ENCODE measurements around the gene FZD7. TPM values are rescaled to one million over a fixed set of nuclear protein-coding genes. Genes with fewer than 3 reads are reported as not detected.
A peak's percentile ranks its signal among the peaks of the same experiment; 100 is the strongest.

The FZD7 gene
- total RNA-seq, result 9.8 and 22.7 TPM in 2 replicates
- polyA plus RNA-seq (2012), result 12.6 TPM

DNA sequence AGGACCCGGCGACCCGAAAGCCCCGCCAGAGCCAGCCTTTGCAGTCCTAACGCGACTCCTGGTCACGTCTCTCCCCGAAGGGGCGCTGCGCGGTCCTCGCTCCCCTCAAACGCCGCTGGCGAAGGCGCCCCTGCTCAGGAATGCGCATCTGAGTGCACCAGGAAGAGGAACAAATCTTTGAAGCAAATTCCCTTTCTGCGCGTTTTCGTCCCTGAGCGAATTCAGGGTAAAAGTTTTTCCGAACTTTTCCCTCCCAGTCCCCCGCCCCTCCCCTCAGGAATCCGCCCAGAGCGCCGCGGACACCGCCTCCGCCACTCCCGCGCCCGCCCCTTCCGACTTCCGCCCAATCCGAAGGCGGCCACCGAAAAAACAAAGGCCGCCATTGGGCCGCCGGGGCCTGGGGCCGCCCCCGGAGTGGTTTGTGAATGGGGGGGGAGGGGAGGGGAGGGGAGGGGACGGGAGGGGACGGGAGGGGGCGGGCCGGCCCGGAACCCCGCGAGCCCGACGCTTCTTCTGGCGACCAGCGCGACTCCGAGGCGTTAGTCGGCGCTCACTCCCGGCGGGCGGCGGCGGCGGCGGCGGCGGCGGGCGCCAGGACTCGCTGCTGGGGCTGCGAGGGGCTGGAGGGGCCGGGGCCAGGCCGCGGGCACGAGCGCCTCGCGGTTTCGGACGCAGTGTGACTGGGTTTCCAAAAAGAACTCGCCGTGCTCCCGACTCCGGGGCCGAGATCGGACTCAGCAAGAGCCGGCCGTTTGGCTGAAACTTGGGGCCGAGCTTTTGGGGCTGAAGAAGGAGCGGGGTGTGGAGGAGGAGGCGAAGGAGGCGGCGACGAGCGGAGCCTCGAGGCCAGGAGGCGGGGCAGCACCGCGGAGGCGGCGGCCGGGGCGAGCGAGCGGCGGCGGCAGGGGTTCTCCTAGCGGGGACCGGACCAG, at the start of gene FZD7:
FZD7 (plus strand) TSS at position 539 of the 932 bp plus-strand sequence. CDS start 793 bp downstream, outside the sequence.
- peak; percentile 93 for DNase-seq (ENCODE audit: low read depth)

DNA sequence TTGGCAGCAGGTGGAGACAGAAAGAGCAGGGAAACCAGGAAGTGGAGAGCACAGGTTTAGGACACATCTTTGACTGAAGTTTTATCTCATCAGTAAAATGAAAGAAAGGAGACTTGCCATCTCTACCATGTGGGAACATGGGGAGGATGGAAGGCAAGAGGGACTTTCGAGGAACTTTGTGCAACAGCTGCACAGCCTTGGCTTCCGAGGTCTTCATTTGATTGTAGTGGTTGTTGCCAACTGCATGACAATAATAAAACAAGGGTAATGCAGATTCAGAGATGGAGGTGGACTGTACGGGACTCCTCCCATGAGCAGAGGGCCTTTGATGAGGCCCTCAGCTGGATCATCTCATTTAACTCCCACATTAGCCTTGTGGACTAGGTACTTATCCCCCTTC, 49.3 kb upstream of the FZD7 start:
- peak; percentile 79 for DNase-seq (ENCODE audit: low read depth)

DNA sequence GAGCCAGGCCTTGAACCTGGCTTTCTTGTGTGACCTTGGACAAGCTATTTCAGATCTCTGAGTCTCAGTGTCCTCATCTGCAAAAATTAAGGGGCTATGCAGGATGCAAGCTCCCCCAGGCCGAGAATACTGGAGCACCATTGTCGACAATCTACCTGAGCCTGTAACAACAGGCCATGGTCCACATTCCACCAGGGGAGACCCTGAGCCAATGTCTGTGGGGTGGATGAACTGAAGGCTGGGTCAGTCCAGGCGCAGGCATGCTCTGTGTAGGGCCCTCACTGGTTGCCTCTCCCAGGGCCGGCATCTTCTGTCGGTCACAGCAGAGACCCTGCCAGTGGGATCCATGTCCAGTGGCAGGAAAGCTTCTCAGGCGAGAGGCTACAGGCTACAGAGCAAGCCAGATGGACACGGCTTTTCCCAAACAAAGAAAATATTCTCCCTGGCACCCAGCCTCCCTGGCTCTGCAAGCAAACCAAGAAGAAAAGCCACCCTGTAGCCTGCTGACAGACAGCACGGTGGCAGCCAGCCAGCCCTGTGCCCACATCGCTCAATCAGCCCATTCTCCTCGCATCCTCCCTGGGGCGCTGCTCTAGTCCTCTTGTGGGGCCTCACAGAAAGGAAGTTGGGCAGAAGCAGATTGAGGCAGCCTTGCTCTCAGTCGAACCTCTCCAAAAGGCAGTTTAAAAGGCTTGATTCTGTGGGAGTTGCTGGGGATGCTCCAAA, 48.7 kb upstream of the FZD7 start:
- DNase-seq (ENCODE audit: low read depth), result no peak

DNA sequence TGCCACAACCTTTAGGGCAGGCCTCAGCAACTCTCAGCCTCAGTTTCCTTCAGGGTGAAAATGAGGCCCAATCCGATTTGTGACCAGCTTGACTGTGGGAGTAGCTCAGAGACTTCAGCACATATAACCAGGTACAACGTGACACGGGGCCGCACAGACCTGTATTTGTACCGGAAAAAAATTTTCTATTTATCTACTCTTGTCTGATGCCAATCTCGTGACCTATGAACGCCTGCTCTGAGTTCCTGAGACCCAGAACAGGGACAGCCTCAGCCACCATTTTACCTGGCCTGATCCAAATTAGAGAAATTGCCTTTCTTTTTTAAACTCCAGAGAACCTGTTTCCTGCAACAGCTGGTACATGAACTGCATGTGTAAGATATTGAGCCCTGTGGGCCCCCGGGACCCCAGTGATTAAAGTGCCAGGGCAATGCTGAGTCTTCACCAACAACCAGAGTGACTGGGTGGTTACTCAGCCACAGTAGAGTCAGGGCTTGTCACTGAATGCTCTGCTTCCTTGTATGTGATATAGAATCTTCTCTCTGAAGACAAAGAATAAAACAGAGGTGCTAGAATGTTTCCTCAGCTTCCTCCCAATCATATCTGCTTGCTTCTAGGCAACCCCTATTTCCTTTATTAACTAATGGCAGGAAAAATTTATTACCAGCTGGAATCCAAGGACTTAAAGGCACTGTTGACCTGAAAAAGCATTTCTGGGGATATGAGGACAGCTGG, 47.8 kb upstream of the FZD7 start:
- no peak for DNase-seq (ENCODE audit: low read depth)

DNA sequence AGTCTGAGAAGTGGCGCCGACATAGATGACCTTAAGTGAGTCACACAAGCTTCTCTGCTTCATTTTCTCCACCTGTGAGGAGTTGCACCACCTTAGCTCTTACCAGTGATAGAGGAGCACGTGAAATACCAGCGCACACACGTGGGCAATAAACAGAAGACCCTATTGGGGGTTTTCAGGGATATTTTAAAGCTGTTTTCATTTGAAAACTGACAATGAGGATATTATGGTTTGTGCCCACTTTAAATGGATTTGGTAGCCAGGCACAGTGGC, 47.3 kb upstream of the FZD7 start:
- DNase-seq (ENCODE audit: low read depth), result no peak

DNA sequence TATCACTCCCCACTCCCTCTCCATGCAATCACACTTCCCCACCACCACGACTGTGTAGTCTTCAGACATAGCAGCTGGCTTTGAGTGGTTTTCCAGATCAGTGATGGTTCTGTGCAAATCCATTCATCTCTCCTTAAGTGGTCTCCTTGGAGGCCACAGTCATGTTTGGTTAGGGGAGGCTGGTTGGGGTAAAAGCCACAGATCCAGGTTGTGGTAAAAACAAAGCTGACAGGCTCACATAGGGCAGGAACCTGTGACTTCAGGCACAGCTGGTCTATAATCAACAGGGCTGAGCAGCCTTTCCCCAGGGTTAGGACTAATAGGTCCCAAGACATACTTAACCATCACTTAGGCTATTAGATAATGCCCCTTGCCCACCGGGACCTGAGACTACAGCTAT, 46.2 kb upstream of the FZD7 start:
- peak; percentile 91 for DNase-seq (ENCODE audit: low read depth)

DNA sequence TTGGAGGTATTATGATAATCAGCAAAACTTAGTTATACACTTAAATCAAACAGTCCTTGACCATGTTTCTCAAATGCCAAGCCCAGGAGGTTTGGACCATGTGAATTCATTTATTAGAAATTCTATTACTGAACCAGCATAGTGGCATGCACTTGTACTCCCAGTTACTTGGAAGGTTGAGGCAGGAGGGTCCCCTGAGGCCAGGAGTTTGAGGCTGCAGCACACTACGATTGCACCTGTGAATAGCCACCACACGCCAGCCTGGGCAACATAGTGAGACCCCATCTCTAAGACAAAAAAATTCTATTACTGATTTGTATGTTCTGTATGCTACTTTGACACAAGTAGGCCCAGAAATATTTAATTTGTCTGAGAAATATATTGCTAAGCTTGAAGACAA, 43.6 kb upstream of the FZD7 start:
- no peak for DNase-seq (ENCODE audit: low read depth)

DNA sequence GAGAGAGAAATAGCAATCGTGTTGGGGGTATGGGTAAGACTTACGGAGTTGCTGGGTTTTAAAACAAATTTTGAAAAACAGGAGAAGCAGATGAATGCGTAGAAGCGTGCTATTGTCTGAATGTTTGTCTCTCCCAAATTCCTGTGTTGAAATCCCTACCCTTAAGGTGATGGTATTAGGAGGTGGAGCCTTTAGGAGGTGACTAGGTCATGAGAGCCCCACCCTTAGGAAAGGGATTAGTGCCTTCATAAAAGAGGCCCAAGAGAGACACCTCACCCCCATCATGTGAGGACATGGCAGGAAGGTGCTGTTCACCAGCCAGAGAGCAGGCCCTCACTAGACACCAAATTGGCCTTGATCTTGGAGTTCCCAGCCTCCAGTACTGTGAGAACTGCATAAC, 40.7 kb upstream of the FZD7 start:
- no peak for DNase-seq (ENCODE audit: low read depth)

DNA sequence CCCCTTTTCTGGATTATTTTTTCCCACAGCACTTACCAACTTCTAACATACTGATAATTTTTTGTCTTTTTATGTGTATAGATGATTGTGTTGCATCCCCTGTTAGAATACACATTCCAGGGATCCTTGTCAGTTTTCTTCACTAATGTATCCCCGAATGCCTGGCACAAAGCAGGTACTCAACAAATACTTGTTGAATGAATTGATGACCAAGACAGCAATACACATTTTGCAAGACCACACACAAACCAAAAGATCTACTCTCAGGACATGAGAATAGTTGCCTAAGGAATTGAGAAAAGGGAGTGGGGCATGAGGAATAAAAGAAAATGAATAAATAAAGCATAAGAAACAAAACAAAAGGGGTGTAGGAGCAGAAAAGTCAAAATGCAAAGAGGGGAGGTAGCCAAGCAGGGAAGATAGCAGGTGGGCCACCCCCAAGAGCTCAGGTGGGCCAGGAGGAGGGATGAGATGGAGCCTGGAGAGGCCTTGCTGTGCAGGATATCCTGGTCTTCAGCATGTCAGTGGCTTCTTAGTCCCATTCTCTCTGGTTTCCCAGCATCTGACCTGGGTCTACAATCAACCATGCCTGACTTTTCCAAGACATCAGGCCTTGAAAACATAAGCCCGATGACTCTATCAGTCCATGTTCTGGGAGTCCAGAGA, 38.5 kb upstream of the FZD7 start:
- DNase-seq (ENCODE audit: low read depth), result no peak

DNA sequence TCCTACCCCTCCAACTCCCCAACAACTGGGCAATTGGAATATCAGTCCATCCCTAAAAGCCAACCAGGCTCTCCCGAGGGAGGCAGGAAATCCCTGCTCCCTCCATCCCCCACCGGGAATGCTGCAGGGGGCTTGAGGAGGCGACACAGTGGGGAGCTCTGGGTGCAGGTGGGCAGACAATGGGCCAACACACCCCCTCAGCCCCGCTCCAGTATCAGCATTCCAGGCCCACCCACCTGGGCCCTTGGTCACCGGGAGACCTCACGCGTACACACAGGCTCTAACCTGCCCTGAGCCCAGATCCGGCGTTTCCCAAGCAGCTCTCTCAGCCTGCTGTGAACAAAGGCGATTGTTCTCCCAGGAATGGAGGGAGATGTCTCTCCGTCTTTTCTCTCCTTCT, 37.6 kb upstream of the FZD7 start:
- no peak for DNase-seq (ENCODE audit: low read depth)

DNA sequence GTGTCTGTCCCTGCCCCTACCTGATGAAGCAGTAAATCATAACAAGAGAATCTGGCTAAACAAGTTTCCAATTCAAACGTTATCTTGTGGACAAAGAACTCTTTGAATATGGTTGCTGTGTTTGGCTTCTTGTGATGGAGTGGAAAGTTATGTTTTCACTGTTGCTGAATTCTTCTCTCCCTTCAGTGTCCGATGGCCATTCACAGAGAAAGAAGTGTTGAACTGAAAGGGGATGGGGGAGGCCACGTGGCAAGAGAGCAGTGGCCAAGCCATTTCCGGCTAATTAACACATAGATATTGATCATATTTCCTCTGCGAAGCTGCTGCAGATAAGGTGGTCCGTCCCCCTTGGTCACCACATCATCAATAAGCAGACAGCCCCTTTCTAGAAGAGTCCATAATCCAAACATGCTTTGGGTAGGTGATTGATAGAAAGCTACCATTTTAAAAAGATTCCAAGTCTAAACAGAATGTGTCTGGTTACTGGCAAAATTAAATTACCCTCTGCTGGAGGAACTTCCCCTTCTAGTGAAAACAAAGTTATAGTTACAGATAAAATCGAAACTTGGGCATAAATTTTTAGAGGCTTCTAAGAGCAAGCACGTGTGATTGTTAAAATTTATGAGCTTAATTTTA, 36.9 kb upstream of the FZD7 start:
- DNase-seq (ENCODE audit: low read depth), result no peak

DNA sequence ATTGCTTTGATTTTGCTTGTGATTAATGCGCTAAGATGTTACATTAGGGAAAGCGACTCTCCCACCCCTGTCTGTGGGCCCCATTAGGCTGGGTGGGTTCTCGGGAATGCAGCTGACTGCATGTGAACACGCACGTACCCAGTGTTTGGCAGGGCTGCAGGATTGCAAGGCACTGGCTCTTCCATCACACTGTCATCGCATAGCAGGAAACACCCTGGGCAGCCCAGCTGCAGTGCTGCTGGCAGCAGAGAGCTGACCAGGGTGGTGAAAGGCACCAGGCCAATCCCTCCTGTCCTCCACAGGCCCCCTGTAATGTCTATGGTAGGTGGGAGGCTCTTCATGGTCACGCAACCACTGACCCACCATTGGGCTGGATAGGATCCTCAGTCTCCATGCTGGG, 34.4 kb upstream of the FZD7 start:
- no peak for DNase-seq (ENCODE audit: low read depth)

DNA sequence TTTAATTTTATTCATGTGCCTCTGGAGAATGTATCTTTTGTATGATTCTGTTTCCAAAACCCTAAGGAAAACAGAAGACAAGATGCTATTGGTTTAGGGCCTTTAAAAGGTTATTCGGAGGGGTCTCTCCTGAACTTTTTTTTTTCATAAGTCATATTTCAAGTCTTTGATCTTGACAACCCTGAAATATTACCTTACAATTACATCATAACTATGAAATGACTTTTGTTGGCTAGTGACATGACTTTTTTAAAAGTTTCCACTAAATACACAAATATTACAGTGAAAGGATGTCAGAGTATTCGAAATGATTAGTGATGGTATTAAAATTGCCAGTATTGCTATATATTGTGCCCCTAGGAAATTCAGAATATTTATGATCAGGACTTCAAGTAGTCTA, 31.8 kb upstream of the FZD7 start:
- DNase-seq (ENCODE audit: low read depth), result no peak

DNA sequence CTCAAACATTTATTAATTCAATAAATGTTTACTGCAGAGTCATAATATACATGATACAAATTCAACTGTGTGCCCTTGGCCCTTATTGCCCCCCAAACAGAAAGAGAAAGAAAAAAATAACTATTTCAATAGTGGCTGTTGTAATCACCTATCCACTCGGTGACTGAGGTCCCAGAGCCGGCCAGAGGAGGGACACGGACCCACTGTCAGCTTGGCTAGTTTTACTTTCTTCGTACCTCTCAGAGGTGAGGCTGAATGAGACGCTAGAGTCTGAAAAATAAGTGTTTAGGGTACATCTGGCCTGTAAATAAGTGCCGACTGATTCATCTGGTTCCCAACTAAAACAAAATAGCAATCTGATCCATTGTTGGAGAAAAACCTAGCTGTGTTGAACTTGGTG, 31.3 kb upstream of the FZD7 start:
- no peak for DNase-seq (ENCODE audit: low read depth)

DNA sequence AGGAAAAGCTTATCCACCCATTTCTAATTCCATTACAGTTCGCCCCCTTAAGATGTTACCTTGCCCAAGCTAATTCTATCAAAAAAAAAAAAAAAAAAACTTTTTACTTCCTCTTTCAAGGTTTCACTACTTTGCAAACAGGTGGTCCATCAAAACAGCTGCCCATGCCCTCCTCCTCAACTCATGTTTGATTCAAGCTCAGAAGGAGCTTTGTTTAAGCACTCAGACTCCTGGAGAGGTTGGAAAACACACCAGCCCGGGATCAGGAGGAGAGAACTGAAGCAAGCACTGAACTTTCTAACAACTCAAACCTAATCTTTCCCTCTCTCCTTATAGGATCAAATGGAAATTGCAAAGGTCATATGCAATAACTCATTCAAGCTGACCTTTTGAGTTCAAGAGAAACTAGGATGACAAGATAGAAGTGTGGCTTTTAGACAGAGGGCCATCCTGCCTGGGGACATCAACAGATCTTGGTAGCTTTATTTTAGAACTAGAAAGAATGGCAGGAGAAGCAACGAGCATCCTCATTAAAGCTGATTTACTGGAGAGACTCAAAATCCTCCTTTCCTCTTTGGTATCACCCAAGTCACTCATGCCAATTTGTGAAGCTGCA, 28.3 kb upstream of the FZD7 start:
- no peak for DNase-seq (ENCODE audit: low read depth)

DNA sequence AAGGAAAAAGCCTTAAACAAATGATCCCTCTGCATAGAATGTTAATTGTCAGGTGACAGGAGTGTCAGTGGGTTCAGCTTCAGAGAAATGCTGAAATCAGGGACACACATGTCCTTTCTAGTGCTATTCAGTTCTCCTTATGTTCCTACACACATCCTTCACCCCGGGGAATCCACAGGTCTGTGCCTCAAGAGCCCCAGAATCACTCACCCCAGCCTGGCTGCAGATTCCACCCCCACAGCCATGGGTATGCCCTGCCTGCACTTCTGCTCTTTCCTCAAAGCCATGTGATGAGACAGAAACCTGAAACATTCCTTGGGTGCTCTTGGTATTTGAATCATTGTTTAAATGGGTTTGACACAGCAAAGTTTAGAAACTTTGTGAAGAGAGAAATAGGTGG, 27.4 kb upstream of the FZD7 start:
- no peak for DNase-seq (ENCODE audit: low read depth)

DNA sequence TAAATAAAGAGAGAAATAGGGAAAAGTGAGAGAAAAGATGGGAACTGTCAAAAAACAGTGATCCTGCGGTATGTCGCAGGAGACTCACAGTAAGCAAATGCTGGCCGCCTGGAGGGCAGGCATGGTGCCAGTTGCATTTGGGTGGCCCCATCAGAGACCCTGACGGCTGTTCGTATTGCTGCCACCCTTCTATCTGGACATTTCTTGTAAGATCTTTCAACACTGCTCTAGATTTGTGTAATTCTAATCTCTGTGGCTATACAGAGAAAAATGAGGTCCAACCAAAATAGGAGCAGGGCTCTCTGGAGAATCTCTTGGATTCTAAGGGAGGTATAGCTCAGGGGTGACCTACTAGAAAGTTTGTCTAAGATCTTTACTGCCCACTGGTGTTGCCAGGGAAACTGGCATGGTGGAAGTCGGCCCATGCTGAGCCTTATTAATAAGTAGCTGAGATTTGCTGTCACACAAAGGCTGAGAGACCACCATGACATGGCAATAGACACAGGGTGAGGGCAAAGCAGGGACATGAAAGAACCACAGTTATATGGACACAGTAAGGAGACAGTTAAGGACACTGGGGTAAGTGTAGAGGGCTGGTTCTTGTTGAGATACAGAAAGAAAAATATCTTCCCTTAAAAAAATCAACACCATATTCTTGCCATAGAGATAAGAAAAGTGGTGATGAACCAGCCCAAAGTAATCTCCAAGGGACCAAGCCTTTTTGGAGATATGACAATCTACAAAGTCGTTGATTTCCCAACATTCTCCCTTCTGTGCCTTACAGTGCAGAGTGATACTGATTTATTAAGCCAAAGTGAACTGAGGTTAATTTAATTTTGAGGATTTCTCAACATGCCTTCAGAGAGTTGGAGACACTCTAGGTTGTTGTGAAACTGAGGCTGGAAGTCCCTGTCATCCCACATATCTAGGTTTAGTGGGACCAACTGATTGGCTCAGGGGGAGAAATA, 26.4 kb upstream of the FZD7 start:
- no peak for DNase-seq (ENCODE audit: low read depth)

DNA sequence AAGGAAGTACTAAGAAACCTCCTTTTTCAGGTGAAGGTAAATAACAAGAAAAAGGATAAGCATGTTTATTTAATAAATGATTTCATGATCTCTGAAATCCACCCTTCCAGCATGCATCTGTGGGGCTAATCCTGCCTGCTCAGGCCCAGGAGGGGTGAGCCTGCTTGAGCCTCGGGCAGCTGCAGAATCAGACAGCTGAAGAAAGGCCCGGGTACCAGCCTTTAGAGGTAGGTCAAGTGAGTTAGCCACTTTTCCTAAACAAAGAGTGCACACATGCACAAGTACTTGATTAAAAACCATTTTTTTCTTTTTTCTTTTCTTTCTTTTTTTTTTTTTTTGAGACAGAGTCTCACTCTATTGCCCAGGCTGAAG, 25.7 kb upstream of the FZD7 start:
- no peak for DNase-seq (ENCODE audit: low read depth)

DNA sequence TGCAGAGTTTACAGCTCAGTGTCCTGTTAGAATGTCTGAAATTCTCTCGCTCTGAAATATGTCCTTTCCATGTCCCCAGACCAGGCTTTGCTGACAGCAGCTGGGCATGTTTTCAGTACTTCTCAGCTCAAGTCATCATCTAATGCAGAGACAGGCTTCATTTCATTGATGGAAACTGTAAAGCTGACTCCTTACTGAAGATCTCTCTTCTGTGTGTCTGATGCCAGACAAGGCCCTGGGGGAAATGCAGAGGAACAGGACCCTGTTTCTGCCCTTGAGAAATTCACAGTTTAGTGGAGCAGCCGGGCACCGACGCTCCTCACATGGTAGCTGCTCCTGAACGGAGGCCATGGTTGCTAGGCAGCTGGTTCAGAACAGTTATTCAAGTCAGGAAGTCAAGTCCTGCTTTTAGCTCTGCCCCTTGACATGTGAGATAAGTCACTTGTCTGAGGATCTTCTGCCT, 24.6 kb upstream of the FZD7 start:
- peak; percentile 48 for DNase-seq (ENCODE audit: low read depth)

All from myocyte (in vitro differentiated cells).